ENCODE measurements around the gene MEFV.

The MEFV gene

GRCh38 chr16:3266873-3267537 lies 10.6 kb upstream of the MEFV start:
- Histone ChIP-seq H3K27me3 (no peaks in the 10 kb centered on the region), H3K4me1 (peaks cover 0 to 21% (median 0%) of the 10 kb centered on the region in 4 donors), H3K9me3 (peaks cover 0 to 16% (median 6%) of the 10 kb centered on the region in 3 donors), H3K4me3 (no peak overlapping the region), H3K36me3 (peaks cover 0 to 42% (median 32%) of the 10 kb centered on the region in 3 donors), H3K27ac (no peak overlapping the region)
- DNase-seq, result no peak
- TF ChIP-seq CTCF (IDR thresholded peaks at IDR 0.05), result peak; percentile 36 to 44
- intact Hi-C loops (cut with DNase I; ENCODE audit: low total_unique reads), result no loop called here

- Histone ChIP-seq H3K27me3 (no peaks in the 10 kb centered on the region), H3K4me3 (peak overlapping the region; percentile 82 to 92), H3K9me3 (peaks cover 0 to 7% (median 0%) of the 10 kb centered on the region in 3 donors), H3K4me1 (peaks cover 0 to 21% (median 0%) of the 10 kb centered on the region in 4 donors), H3K36me3 (peaks cover 0 to 39% (median 32%) of the 10 kb centered on the region in 3 donors), H3K27ac (peak overlapping the region; percentile 94 to 98)
- DNase-seq, result peak; percentile 92 to 97
- intact Hi-C loops (cut with DNase I; ENCODE audit: low total_unique reads), result no loop called here
- peak in 1 of 2 experiments; percentile 10 for TF ChIP-seq CTCF (IDR thresholded peaks at IDR 0.05)
Measured at GRCh38 chr16:3264137-3265036, 8.0 kb upstream of the MEFV start.

GRCh38 chr16:3262517-3262916 lies 6.1 kb upstream of the MEFV start:
- H3K9me3 ChIP-seq, result peaks cover 0 to 7% (median 0%) of the 10 kb centered on the region in 3 donors
- H3K4me3 ChIP-seq, result no peak overlapping the region
- DNase-seq, result no peak
- H3K4me1 ChIP-seq, result peaks cover 0 to 21% (median 0%) of the 10 kb centered on the region in 4 donors
- intact Hi-C loops (cut with DNase I; ENCODE audit: low total_unique reads), result no loop called here
- H3K27ac ChIP-seq, result no peak overlapping the region
- H3K27me3 ChIP-seq, result no peaks in the 10 kb centered on the region
- H3K36me3 ChIP-seq, result peaks cover 0 to 22% (median 14%) of the 10 kb centered on the region in 3 donors
- no peak for TF ChIP-seq CTCF (IDR thresholded peaks at IDR 0.05)

DNA sequence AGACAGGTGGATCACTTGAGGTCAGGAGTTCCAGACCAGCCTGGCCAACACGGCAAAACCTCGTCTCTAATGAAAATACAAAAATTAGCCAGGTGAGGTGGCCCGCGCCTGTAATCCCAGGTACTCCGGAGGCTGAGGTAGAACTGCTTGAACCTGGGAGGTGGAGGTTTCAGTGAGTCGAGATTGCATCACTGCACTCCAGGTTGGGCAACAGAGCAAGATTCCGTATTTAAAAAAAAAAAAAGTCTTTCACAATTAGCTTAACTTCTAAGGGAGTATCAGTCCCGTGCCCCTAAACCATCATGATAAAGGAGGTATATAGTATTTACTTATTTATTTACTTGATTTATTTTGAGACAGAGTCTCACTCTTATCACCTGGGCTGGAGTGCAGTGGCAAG lies 3.4 kb upstream of the MEFV start:
- no peak for DNase-seq
- Histone ChIP-seq H3K27ac (no peak overlapping the region), H3K4me1 (peaks cover 0 to 5% (median 0%) of the 10 kb centered on the region in 4 donors), H3K36me3 (no peaks in the 10 kb centered on the region), H3K9me3 (no peaks in the 10 kb centered on the region), H3K4me3 (no peak overlapping the region), H3K27me3 (peaks cover 0 to 12% of the 10 kb centered on the region in 2 donors)
- intact Hi-C loops (cut with DNase I; ENCODE audit: low total_unique reads), result no loop called here
- no peak for TF ChIP-seq CTCF (IDR thresholded peaks at IDR 0.05)

GRCh38 chr16:3256866-3257465 lies 533 bp upstream of the MEFV start:
- Histone ChIP-seq H3K9me3 (no peaks in the 10 kb centered on the region), H3K4me3 (no peak overlapping the region), H3K4me1 (no peaks in the 10 kb centered on the region), H3K27ac (no peak overlapping the region), H3K36me3 (no peaks in the 10 kb centered on the region), H3K27me3 (peaks cover 0 to 21% of the 10 kb centered on the region in 2 donors)
- intact Hi-C loops (cut with DNase I; ENCODE audit: low total_unique reads), result no loop called here
- DNase-seq, result no peak
- TF ChIP-seq CTCF (IDR thresholded peaks at IDR 0.05), result no peak
